Stomach (tissue), 9 donors: Measurements from ENCODE around the gene TM9SF4. TPM values are rescaled to one million over a fixed set of nuclear protein-coding genes. Genes with fewer than 3 reads are reported as not detected.
A peak's percentile ranks its signal among the peaks of the same experiment; 100 is the strongest.

ENCODE experiments used
- DNase-seq, 2 donors: peaks; one replicate each; pipeline versions ENCODE4 v3.0.0 to v3.0.0-alpha.2; 2013 to 2019
- H3K27ac ChIP-seq, 5 donors: fragments of 200-600 bp in 4 of 5; sonication (generic) in 4 of 5; one replicate each; pipeline ENCODE4 v1.5.1; 2013 to 2019; ENCODE audit warnings: mild to moderate bottlenecking in 1 of 5, moderate library complexity in 1 of 5
- H3K27me3 ChIP-seq, 3 donors: fragments of 200-600 bp; sonication (generic); one replicate each; pipeline ENCODE4 v1.5.1; 2017 to 2019; ENCODE audit warnings: mixed run types in 1 of 3
- H3K36me3 ChIP-seq, 4 donors: fragments of 200-600 bp; sonication (generic); 1 replicate in 3 of 4; 2 replicates in 1 of 4; pipeline ENCODE4 v1.5.1; 2016 to 2019
- H3K4me1 ChIP-seq, 4 donors: fragments of 200-600 bp; sonication (generic); one replicate each; pipeline ENCODE4 v1.5.1; 2016 to 2019
- H3K4me3 ChIP-seq, 4 donors: fragments of 200-600 bp; sonication (generic) in 3 of 4; one replicate each; pipeline ENCODE4 v1.5.1; 2016 to 2019; ENCODE audit warnings: mild to moderate bottlenecking in 1 of 4
- H3K9me3 ChIP-seq, 4 donors: fragments of 200-600 bp; sonication (generic); one replicate each; pipeline ENCODE4 v1.5.1; 2016 to 2019
- CTCF ChIP-seq, 7 experiments: fragments of 450-650 bp in 4 of 7; fragments of 200-600 bp in 3 of 7; sonication (generic) in 3 of 7; IDR thresholded peaks; one replicate each; pipeline ENCODE4 v1.5.1; 2016 to 2019; ENCODE audit warnings: antibody characterized with exemption in 7 of 7, control low read depth in 2 of 7, mild to moderate bottlenecking in 1 of 7
- EP300 ChIP-seq: sonication (generic); formaldehyde crosslinking; IDR thresholded peaks from one replicate; pipeline ENCODE4 v1.6.1; 2017; ENCODE audit warnings: antibody characterized with exemption
- POLR2A ChIP-seq, 4 donors: fragments of 450-650 bp; IDR thresholded peaks; one replicate each; pipeline ENCODE4 v1.6.1; 2016; ENCODE audit warnings: antibody characterized with exemption in 4 of 4, control low read depth in 2 of 4, mild to moderate bottlenecking in 1 of 4, moderate library complexity in 1 of 4
- POLR2AphosphoS5 ChIP-seq, 3 donors: sonication (generic); formaldehyde crosslinking; IDR thresholded peaks; one replicate each; pipeline ENCODE4 v1.6.1; 2016; ENCODE audit warnings: antibody characterized with exemption in 3 of 3
- WGBS, 5 donors: extraction: QIAGEN DNeasy Blood & Tissue Kit in 3 of 5; methylation state at CpG; one replicate each; pipeline versions ENCODE4 v1.1.5 to v1.1.7; 2013 to 2018; 5-methylcytosine and 5-hydroxymethylcytosine counted together
- intact Hi-C: fragments of 100-400 bp; cut with DNase I; formaldehyde crosslinking; loops from one replicate; pipeline ENCODE4 v1.15.1; 2023; ENCODE audit warnings: low total_unique reads
- polyA plus RNA-seq, 3 donors: library from polyadenylated mRNA; stranded (reverse); fragments of 200-250 nt; gene quantifications; one replicate each; pipeline ENCODE4 v1.2.3, GENCODE V29; 2013
- total RNA-seq, 5 donors: library from RNA; depleted of rRNA; stranded (reverse); fragments of >200 nt; gene quantifications; one replicate each; pipeline versions ENCODE4 v1.1.0 to v1.2.3, GENCODE V29; 2014 to 2016
- donor health status: healthy with polysubstance abuse.
- donor health status: Bipolar disorder and iron deficiency.
- donor health status: healthy.

TM9SF4 gene
- total and polyA plus RNA-seq, 8 donors, result 6.7 to 50.8 (median 21.9) TPM

- peak within 1 kb of the TSS; percentile 77 to 99 (median 92) for H3K4me3 ChIP-seq
- 0 to 3% (median 1%) methylated on average over 11 to 74 of the region's 74 CpGs for WGBS, 5 donors
- DNase-seq, result peak; percentile 94 to 97
- peaks cover 0 to 34% (median 31%) of the 10 kb centered on the region in 4 donors for H3K36me3 ChIP-seq
- intact Hi-C loops, result no loop called here
- no peaks in the 10 kb centered on the region for H3K9me3 ChIP-seq
- H3K27ac ChIP-seq, result peak within 1 kb of the TSS; percentile 92 to 97 (median 96)
- H3K4me1 ChIP-seq, result peaks cover 44 to 81% (median 65%) of the 10 kb centered on the region in 4 donors
- no peaks in the 10 kb centered on the region for H3K27me3 ChIP-seq
- TF ChIP-seq EP300, result no peak
- TF ChIP-seq CTCF (IDR thresholded peaks at IDR 0.05), result peak in 2 of 7 experiments; percentile 20 to 22
- TF ChIP-seq POLR2A (IDR thresholded peaks at IDR 0.05), result no peak
- peak; percentile 58 to 84 (median 69) for TF ChIP-seq POLR2AphosphoS5 (IDR thresholded peaks at IDR 0.05)
Observed at GRCh38 chr20:32207626-32208498, 98.3 kb downstream of the TM9SF4 start, which contains the start of the genes PLAGL2 and POFUT1. TSS of gene PLAGL2 (minus strand) at chr20:32207743. CDS start at chr20:32202178, 5,565 bp downstream. TSS of gene POFUT1 (plus strand) at chr20:32207880. CDS start at chr20:32207942, 62 bp downstream.

- peaks cover 0 to 41% (median 36%) of the 10 kb centered on the region in 4 donors for H3K36me3 ChIP-seq
- peak overlapping the region in 4 of 5 donors; percentile 92 to 97 (median 94) for H3K27ac ChIP-seq
- H3K9me3 ChIP-seq, result no peaks in the 10 kb centered on the region
- TF ChIP-seq POLR2A (IDR thresholded peaks at IDR 0.05) (no peak), CTCF (IDR thresholded peaks at IDR 0.05) (no peak), EP300 (no peak), POLR2AphosphoS5 (IDR thresholded peaks at IDR 0.05) (no peak)
- 47 to 66% (median 54%) methylated on average over 13 of the region's 13 CpGs for WGBS, 5 donors
- intact Hi-C loops, result no loop called here
- DNase-seq, result no peak
- no peaks in the 10 kb centered on the region for H3K27me3 ChIP-seq
- peaks cover 36 to 73% (median 57%) of the 10 kb centered on the region in 4 donors for H3K4me1 ChIP-seq
- peak overlapping the region; percentile 77 to 99 (median 92) for H3K4me3 ChIP-seq
Observed at GRCh38 chr20:32208499-32209154, 99.1 kb downstream of the TM9SF4 start.

GRCh38 chr20:32209850-32210605 lies 100.5 kb downstream of the TM9SF4 start:
- intact Hi-C loops, result no loop called here
- TF ChIP-seq EP300 (no peak), CTCF (IDR thresholded peaks at IDR 0.05) (no peak)
- DNase-seq, result no peak
- WGBS, 5 donors, result 68 to 76% (median 70%) methylated on average over 9 of the region's 9 CpGs
- no peak overlapping the region for H3K27ac ChIP-seq
- no peaks in the 10 kb centered on the region for H3K9me3 ChIP-seq
- H3K4me3 ChIP-seq, result no peak overlapping the region
- peaks cover 24 to 59% (median 43%) of the 10 kb centered on the region in 4 donors for H3K4me1 ChIP-seq
- peaks cover 0 to 55% (median 47%) of the 10 kb centered on the region in 4 donors for H3K36me3 ChIP-seq
- no peaks in the 10 kb centered on the region for H3K27me3 ChIP-seq

- peaks cover 2 to 33% (median 12%) of the 10 kb centered on the region in 4 donors for H3K4me1 ChIP-seq
- no peak overlapping the region for H3K27ac ChIP-seq
- H3K36me3 ChIP-seq, result peaks cover 20 to 94% (median 85%) of the 10 kb centered on the region in 4 donors
- WGBS, 5 donors, result 89 to 100% (median 94%) methylated on average over 1 of the region's 1 CpG
- TF ChIP-seq POLR2A (IDR thresholded peaks at IDR 0.05) (no peak), CTCF (IDR thresholded peaks at IDR 0.05) (no peak), POLR2AphosphoS5 (IDR thresholded peaks at IDR 0.05) (no peak), EP300 (no peak)
- H3K9me3 ChIP-seq, result no peaks in the 10 kb centered on the region
- no peak overlapping the region for H3K4me3 ChIP-seq
- DNase-seq, result no peak
- no peaks in the 10 kb centered on the region for H3K27me3 ChIP-seq
- intact Hi-C loops, result no loop called here
Observed at GRCh38 chr20:32213870-32214269, 104.4 kb downstream of the TM9SF4 start.
